Occipital lobe (tissue), 2 donors: ENCODE results near the gene MAP3K9. TPM values are rescaled to one million over a fixed set of nuclear protein-coding genes. Genes with fewer than 3 reads are reported as not detected.

Experiments used
- DNase-seq: peaks from one replicate; lab custom pipeline; 2025; lab: John Stamatoyannopoulos, UW
- total RNA-seq: library from RNA; depleted of rRNA; stranded (reverse); fragments of >200 nt; gene quantifications from one replicate; pipeline ENCODE4 v1.2.3, GENCODE V29; 2014

The MAP3K9 gene
- total RNA-seq, 1 donor from 2014 or later: 19.3 TPM

GRCh38 chr14:70821584-70822529, 12.5 kb upstream of the MAP3K9 start:
- peak; percentile 60 for DNase-seq

- no peak for DNase-seq
These were observed 7.2 kb upstream of the MAP3K9 start for GRCh38 chr14:70816525-70816924.

GRCh38 chr14:70814466-70814865, 5.2 kb upstream of the MAP3K9 start:
- no peak for DNase-seq

- no peak for DNase-seq
These were observed 3.0 kb upstream of the MAP3K9 start for GRCh38 chr14:70812124-70812818.

GRCh38 chr14:70811578-70811977, 2.3 kb upstream of the MAP3K9 start:
- DNase-seq: no peak

- DNase-seq: no peak
These were observed 1.7 kb upstream of the MAP3K9 start for GRCh38 chr14:70811050-70811449.

GRCh38 chr14:70810621-70811020, 1.3 kb upstream of the MAP3K9 start:
- DNase-seq: no peak

- DNase-seq: peak; percentile 54
These were observed 693 bp downstream of the MAP3K9 start for GRCh38 chr14:70808416-70809224.

- peak; percentile 54 for DNase-seq
These were observed 1.4 kb downstream of the MAP3K9 start for GRCh38 chr14:70807898-70808415.

- DNase-seq: no peak
These were observed 4.7 kb downstream of the MAP3K9 start for GRCh38 chr14:70804556-70805162.

- DNase-seq: no peak
These were observed 5.7 kb downstream of the MAP3K9 start for GRCh38 chr14:70803321-70804310.

- no peak for DNase-seq
These were observed 6.9 kb downstream of the MAP3K9 start for GRCh38 chr14:70802379-70802778.

GRCh38 chr14:70801836-70802235, 7.5 kb downstream of the MAP3K9 start:
- DNase-seq: no peak

- DNase-seq: no peak
These were observed 12.8 kb downstream of the MAP3K9 start for GRCh38 chr14:70796551-70796950.

GRCh38 chr14:70794294-70794693, 15.0 kb downstream of the MAP3K9 start:
- no peak for DNase-seq

- DNase-seq: no peak
These were observed 15.7 kb downstream of the MAP3K9 start for GRCh38 chr14:70793637-70794036.

GRCh38 chr14:70792939-70793338, 16.4 kb downstream of the MAP3K9 start:
- DNase-seq: no peak

- DNase-seq: no peak
These were observed 17.3 kb downstream of the MAP3K9 start for GRCh38 chr14:70791971-70792370.

GRCh38 chr14:70789961-70790360, 19.4 kb downstream of the MAP3K9 start:
- no peak for DNase-seq

- no peak for DNase-seq
These were observed 20.0 kb downstream of the MAP3K9 start for GRCh38 chr14:70789361-70789760.
